C4-2B (cell line): ENCODE measurements around the gene FXYD5.

Experiments
- H3K27ac ChIP-seq: fragments of 450-650 bp; 2 replicates; pipeline ENCODE4 v1.5.1; 2017
- CTCF ChIP-seq: fragments of 450-650 bp; conservative IDR thresholded peaks from 2 replicates; pipeline ENCODE4 v1.5.1; 2017; ENCODE audit warnings: mild to moderate bottlenecking
- ZFX ChIP-seq: fragments of 450-650 bp; IDR thresholded peaks from 2 replicates; pipeline ENCODE4 v1.6.1; 2017

Gene FXYD5

GRCh38 chr19:35108730-35109129 is 45.8 kb upstream of the FXYD5 start:
- H3K27ac ChIP-seq = no peak overlapping the region
- TF ChIP-seq CTCF = no peak
- TF ChIP-seq ZFX = no peak

- no peak overlapping the region for H3K27ac ChIP-seq
- TF ChIP-seq ZFX (no peak), CTCF (no peak)
These were observed 45.0 kb upstream of the FXYD5 start for GRCh38 chr19:35109395-35110112.

GRCh38 chr19:35110974-35111373 is 43.6 kb upstream of the FXYD5 start:
- TF ChIP-seq ZFX (no peak), CTCF (no peak)
- no peak overlapping the region for H3K27ac ChIP-seq

GRCh38 chr19:35112995-35113688 is 41.4 kb upstream of the FXYD5 start:
- no peak for TF ChIP-seq ZFX
- TF ChIP-seq CTCF = no peak
- H3K27ac ChIP-seq = no peak overlapping the region

- TF ChIP-seq ZFX = no peak
- peak; percentile 96 for TF ChIP-seq CTCF
- no peak overlapping the region; the same call in 1 of the 2 replicates for H3K27ac ChIP-seq
These were observed 40.0 kb upstream of the FXYD5 start for GRCh38 chr19:35114353-35115176.

GRCh38 chr19:35115177-35115951 is 39.2 kb upstream of the FXYD5 start, which contains the start of gene FXYD3:
FXYD3 (plus strand) TSS chr19:35115823; CDS start chr19:35119377, 3,554 bp downstream.
- TF ChIP-seq ZFX (no peak), CTCF (no peak)
- H3K27ac ChIP-seq = peak within 1 kb of the TSS; percentile 43
